ENCODE data around the gene ACTA1. TPM values are rescaled to one million over a fixed set of nuclear protein-coding genes. Genes with fewer than 3 reads are reported as not detected.
"Not testable (repeated sequence)": the region's sequence is repeated elsewhere in the genome, so short reads cannot be mapped to it uniquely, and the experiment has no call there.

ACTA1 gene
- total and polyA plus RNA-seq, 2 experiments from 2014 or later: 8.8 to 13.0 TPM

DNA sequence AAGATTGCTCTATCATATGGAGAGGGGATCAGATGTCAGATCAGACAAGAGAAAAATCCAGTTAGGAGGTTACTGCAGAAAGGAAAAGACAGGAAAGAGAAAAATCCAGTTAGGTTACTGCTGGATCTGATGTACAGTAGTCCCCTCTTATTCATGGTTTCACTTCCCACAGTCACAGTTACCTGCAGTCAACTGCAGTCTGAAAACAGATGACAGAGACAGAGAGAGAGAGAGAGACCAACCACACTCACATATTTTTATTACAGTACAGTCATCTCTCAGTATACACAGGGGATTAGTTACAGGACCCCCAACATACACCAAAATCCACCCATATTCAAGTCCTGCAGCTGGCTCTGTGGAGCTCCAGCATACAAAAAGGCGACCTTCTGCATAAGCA is 45.0 kb upstream of the ACTA1 start (continued):
- TF ChIP-seq, protein P1, sequence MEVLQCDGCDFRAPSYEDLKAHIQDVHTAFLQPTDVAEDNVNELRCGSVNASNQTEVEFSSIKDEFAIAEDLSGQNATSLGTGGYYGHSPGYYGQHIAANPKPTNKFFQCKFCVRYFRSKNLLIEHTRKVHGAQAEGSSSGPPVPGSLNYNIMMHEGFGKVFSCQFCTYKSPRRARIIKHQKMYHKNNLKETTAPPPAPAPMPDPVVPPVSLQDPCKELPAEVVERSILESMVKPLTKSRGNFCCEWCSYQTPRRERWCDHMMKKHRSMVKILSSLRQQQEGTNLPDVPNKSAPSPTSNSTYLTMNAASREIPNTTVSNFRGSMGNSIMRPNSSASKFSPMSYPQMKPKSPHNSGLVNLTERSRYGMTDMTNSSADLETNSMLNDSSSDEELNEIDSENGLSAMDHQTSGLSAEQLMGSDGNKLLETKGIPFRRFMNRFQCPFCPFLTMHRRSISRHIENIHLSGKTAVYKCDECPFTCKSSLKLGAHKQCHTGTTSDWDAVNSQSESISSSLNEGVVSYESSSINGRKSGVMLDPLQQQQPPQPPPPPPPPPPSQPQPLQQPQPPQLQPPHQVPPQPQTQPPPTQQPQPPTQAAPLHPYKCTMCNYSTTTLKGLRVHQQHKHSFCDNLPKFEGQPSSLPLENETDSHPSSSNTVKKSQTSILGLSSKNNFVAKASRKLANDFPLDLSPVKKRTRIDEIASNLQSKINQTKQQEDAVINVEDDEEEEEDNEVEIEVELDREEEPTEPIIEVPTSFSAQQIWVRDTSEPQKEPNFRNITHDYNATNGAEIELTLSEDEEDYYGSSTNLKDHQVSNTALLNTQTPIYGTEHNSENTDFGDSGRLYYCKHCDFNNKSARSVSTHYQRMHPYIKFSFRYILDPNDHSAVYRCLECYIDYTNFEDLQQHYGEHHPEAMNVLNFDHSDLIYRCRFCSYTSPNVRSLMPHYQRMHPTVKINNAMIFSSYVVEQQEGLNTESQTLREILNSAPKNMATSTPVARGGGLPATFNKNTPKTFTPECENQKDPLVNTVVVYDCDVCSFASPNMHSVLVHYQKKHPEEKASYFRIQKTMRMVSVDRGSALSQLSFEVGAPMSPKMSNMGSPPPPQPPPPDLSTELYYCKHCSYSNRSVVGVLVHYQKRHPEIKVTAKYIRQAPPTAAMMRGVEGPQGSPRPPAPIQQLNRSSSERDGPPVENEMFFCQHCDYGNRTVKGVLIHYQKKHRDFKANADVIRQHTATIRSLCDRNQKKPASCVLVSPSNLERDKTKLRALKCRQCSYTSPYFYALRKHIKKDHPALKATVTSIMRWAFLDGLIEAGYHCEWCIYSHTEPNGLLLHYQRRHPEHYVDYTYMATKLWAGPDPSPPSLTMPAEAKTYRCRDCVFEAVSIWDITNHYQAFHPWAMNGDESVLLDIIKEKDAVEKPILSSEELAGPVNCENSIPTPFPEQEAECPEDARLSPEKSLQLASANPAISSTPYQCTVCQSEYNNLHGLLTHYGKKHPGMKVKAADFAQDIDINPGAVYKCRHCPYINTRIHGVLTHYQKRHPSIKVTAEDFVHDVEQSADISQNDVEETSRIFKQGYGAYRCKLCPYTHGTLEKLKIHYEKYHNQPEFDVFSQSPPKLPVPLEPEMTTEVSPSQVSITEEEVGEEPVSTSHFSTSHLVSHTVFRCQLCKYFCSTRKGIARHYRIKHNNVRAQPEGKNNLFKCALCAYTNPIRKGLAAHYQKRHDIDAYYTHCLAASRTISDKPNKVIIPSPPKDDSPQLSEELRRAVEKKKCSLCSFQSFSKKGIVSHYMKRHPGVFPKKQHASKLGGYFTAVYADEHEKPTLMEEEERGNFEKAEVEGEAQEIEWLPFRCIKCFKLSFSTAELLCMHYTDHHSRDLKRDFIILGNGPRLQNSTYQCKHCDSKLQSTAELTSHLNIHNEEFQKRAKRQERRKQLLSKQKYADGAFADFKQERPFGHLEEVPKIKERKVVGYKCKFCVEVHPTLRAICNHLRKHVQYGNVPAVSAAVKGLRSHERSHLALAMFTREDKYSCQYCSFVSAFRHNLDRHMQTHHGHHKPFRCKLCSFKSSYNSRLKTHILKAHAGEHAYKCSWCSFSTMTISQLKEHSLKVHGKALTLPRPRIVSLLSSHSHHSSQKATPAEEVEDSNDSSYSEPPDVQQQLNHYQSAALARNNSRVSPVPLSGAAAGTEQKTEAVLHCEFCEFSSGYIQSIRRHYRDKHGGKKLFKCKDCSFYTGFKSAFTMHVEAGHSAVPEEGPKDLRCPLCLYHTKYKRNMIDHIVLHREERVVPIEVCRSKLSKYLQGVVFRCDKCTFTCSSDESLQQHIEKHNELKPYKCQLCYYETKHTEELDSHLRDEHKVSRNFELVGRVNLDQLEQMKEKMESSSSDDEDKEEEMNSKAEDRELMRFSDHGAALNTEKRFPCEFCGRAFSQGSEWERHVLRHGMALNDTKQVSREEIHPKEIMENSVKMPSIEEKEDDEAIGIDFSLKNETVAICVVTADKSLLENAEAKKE (CRISPR knock-in tag; IDR thresholded peaks at IDR 0.05): no peak

DNA sequence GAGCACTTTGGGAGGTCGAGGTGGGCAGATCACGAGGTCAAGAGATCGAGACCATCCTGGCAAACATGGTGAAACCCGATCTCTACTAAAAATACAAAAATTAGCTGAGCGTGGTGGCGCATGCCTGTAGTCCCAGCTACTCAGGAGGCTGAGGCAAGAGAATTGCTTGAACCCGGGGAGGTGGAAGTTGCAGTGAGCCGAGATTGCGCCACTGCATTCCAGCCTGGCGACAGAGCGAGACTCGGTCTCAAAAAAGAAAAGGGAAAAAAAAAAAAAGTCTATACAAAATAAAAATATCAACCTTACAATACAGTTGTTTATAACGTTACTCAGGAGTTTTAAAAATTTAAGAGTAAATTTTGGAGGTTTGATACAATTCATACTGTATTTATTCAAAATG is 42.0 kb upstream of the ACTA1 start:
- not testable (repeated sequence) for H3K4me1 Mint-ChIP-seq; H3K27ac Mint-ChIP-seq; H4K20me1 ChIP-seq (replicated peaks; ENCODE audit: insufficient read depth); H3K4me3 ChIP-seq; H2AFZ ChIP-seq; H3K27ac ChIP-seq (ENCODE audit: low read depth); H3K9me3 Mint-ChIP-seq; ATAC-seq; H3K4me3 Mint-ChIP-seq; H3K27me3 ChIP-seq (ENCODE audit: insufficient read depth); H3K9me2 ChIP-seq (ENCODE audit: insufficient read depth); H3K27me3 Mint-ChIP-seq (ENCODE audit: insufficient read depth, low read depth, poor library complexity); DNase-seq (ENCODE audit: low spot score); H3K79me2 ChIP-seq (replicated peaks; ENCODE audit: insufficient read depth); H3K4me1 ChIP-seq (ENCODE audit: insufficient read depth); H3F3A ChIP-seq (replicated peaks; ENCODE audit: low read depth); H3K4me2 ChIP-seq
- H3K36me3 Mint-ChIP-seq (ENCODE audit: low read depth): peaks cover 47% of the 10 kb centered on the region
- H3K36me3 ChIP-seq (ENCODE audit: insufficient read depth): peaks cover 22% of the 10 kb centered on the region

DNA sequence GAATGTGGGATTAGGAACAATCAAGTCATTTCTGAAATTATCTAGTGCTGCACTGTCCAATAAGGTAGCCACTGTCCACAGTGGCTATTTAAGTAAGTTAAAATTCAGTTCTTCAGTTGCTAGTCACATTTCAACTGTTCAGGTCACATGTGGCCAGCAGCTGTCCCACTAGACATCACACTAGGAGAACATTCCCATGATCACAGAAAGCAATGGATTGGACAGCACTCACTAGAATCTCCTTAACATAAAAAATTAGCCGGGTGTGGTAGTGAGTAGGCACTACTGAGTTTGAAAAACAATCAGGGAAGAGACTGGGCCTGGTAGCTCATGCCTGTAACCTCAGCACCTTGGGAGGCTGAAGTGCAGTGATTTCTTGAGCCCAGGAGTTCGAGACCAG is 40.6 kb upstream of the ACTA1 start:
- Histone ChIP-seq H3K4me2 (no peak overlapping the region), H3K4me3 (no peak overlapping the region), H3K9me2 (ENCODE audit: insufficient read depth) (no peaks in the 10 kb centered on the region), H2AFZ (no peak overlapping the region), H3F3A (replicated peaks; ENCODE audit: low read depth) (no peaks in the 10 kb centered on the region), H3K79me2 (replicated peaks; ENCODE audit: insufficient read depth) (no peaks in the 10 kb centered on the region), H3K27ac (ENCODE audit: low read depth) (no peak overlapping the region), H3K27me3 (ENCODE audit: insufficient read depth) (no peaks in the 10 kb centered on the region), H3K4me1 (ENCODE audit: insufficient read depth) (no peaks in the 10 kb centered on the region), H4K20me1 (replicated peaks; ENCODE audit: insufficient read depth) (peaks cover 8% of the 10 kb centered on the region), H3K36me3 (ENCODE audit: insufficient read depth) (peaks cover 16% of the 10 kb centered on the region)
- Mint-ChIP-seq H3K36me3 (ENCODE audit: low read depth) (peaks cover 56% of the 10 kb centered on the region), H3K27ac (no peak overlapping the region), H3K4me3 (no peak overlapping the region), H3K9me3 (no peaks in the 10 kb centered on the region), H3K27me3 (ENCODE audit: insufficient read depth, low read depth, poor library complexity) (peaks cover 2% of the 10 kb centered on the region), H3K4me1 (no peaks in the 10 kb centered on the region)
- DNase-seq (ENCODE audit: low spot score) (no peak), ATAC-seq (no peak)
- TF ChIP-seq EZH2phosphoT487 (IDR thresholded peaks at IDR 0.05; ENCODE audit: unreplicated experiment) (no peak), JUNB (IDR thresholded peaks at IDR 0.05; ENCODE audit: unreplicated experiment) (no peak), POLR2AphosphoS5 (IDR thresholded peaks at IDR 0.05; ENCODE audit: low read depth) (no peak), ZNF114 (CRISPR knock-in tag; IDR thresholded peaks at IDR 0.05) (no peak)
- TF ChIP-seq, protein P2, sequence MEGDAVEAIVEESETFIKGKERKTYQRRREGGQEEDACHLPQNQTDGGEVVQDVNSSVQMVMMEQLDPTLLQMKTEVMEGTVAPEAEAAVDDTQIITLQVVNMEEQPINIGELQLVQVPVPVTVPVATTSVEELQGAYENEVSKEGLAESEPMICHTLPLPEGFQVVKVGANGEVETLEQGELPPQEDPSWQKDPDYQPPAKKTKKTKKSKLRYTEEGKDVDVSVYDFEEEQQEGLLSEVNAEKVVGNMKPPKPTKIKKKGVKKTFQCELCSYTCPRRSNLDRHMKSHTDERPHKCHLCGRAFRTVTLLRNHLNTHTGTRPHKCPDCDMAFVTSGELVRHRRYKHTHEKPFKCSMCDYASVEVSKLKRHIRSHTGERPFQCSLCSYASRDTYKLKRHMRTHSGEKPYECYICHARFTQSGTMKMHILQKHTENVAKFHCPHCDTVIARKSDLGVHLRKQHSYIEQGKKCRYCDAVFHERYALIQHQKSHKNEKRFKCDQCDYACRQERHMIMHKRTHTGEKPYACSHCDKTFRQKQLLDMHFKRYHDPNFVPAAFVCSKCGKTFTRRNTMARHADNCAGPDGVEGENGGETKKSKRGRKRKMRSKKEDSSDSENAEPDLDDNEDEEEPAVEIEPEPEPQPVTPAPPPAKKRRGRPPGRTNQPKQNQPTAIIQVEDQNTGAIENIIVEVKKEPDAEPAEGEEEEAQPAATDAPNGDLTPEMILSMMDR (conservative IDR thresholded peaks at IDR 0.05; ENCODE audit: low read depth in 2 of 2): no peak
